Activated CD4-positive, alpha-beta memory T cell treated with anti-CD3 and anti-CD28 coated beads for 36 hours (primary cell): ENCODE measurements around the gene DAW1. TPM values are rescaled to one million over a fixed set of nuclear protein-coding genes. Genes with fewer than 3 reads are reported as not detected.

ENCODE experiments used
- CTCF ChIA-PET: fragments of 350-600 bp; sonication (Branson Sonifier 250); formaldehyde crosslinking; loops from one replicate; lab custom pipeline; 2021; ENCODE audit warnings: antibody characterized with exemption, inconsistent platforms; lab: Charles Lee
- POLR2A ChIA-PET: fragments of 350-600 bp; sonication (Branson Sonifier 250); formaldehyde crosslinking; loops from one replicate; lab custom pipeline; 2021; ENCODE audit warnings: antibody characterized with exemption; lab: Charles Lee
- DNase-seq: peaks from one replicate; pipeline ENCODE4 v3.0.0-alpha.2; 2020
- H3K27ac Mint-ChIP-seq: one replicate; pipeline ENCODE4 v1.8.0; 2021; ENCODE audit warnings: mixed read lengths
- H3K27me3 Mint-ChIP-seq: one replicate; pipeline ENCODE4 v1.8.0; 2021; ENCODE audit warnings: mixed read lengths
- H3K36me3 Mint-ChIP-seq: one replicate; pipeline ENCODE4 v1.8.0; 2021; ENCODE audit warnings: mixed read lengths
- H3K4me1 Mint-ChIP-seq: one replicate; pipeline ENCODE4 v1.8.0; 2021; ENCODE audit warnings: low read depth, mixed read lengths
- H3K4me3 Mint-ChIP-seq: one replicate; pipeline ENCODE4 v1.8.0; 2021; ENCODE audit warnings: mild to moderate bottlenecking, mixed read lengths
- H3K9me3 Mint-ChIP-seq: one replicate; pipeline ENCODE4 v1.8.0; 2021; ENCODE audit warnings: mixed read lengths
- intact Hi-C: fragments of 100-400 bp; cut with micrococcal nuclease; formaldehyde crosslinking; loops from one replicate; pipeline ENCODE4 v1.15.1; 2023
- total RNA-seq, 2 experiments: library from RNA; stranded (reverse); gene quantifications; one replicate each; pipeline ENCODE4 v1.2.3, GENCODE V29; 2021

Gene DAW1
- total RNA-seq, 2 experiments from 2014 or later, result not detected

DNA sequence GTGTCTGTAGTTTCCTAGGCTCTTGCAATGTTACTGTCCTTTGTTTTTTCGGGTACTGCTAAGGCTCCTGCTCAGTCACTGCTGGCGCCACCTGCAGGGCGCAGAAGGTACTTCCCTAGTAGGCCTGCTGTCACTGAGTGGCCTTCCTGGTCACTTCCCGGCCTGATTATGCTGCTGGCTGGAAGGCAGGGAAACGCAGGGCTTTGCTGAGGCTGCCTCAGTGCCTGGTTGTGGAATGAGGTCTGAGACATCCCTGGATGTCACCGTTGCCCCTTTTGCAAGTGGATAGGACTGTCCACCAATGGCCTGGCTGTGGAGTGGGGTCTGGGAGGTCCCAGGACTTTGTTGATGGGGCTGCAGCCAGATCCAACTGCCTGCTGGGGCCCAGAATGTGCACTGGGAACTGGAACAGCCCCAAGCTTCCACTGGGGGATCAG, 13.1 kb downstream of the DAW1 start:
- peaks cover 2% of the 10 kb centered on the region for H3K27me3 Mint-ChIP-seq
- ChIA-PET CTCF (interaction anchor here (1.8 to 3.3 kb wide), 2 partner anchors 118 to 226 kb away, joined by 6 to 19 read pairs; no protein-coding TSS in a partner anchor), POLR2A (no interaction called here)
- H3K27ac Mint-ChIP-seq, result no peak overlapping the region
- intact Hi-C loops, result loop anchor here (1.0 kb wide), 2 partner anchors 110 to 226 kb away; no protein-coding TSS in a partner anchor
- no peak overlapping the region for H3K4me3 Mint-ChIP-seq
- no peaks in the 10 kb centered on the region for H3K9me3 Mint-ChIP-seq
- H3K4me1 Mint-ChIP-seq, result peaks cover 3% of the 10 kb centered on the region
- no peaks in the 10 kb centered on the region for H3K36me3 Mint-ChIP-seq
- DNase-seq, result peak; percentile 74

DNA sequence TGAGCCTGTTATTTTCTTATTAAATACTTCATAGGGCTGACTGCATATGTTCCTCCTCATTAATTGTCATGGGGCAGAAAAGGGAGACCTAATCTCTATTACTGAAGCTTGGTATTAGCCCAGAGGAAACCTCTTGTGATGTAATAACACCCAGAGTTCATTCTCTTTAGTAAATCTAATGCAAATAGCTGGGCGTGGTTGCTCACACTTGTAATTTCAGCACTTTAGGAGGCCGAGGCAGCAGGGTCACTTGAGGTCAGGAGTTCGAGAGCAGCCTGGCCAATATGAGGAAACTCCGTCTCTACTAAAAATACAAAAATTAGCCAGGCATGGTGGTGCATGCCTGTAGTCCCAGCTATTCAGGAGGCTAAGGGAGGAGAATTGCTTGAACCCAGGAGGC, 14.7 kb downstream of the DAW1 start:
- DNase-seq, result no peak
- Mint-ChIP-seq H3K36me3 (no peaks in the 10 kb centered on the region), H3K27me3 (peaks cover 2% of the 10 kb centered on the region), H3K9me3 (no peaks in the 10 kb centered on the region), H3K4me3 (no peak overlapping the region), H3K4me1 (peaks cover 3% of the 10 kb centered on the region), H3K27ac (no peak overlapping the region)
- intact Hi-C loops, result no loop called here
- ChIA-PET POLR2A (no interaction called here), CTCF (interaction anchor here (1.2 to 3.3 kb wide), 4 partner anchors 14 to 227 kb away, joined by 3 to 19 read pairs (median 5); partner anchors contain the start of gene DAW1)

DNA sequence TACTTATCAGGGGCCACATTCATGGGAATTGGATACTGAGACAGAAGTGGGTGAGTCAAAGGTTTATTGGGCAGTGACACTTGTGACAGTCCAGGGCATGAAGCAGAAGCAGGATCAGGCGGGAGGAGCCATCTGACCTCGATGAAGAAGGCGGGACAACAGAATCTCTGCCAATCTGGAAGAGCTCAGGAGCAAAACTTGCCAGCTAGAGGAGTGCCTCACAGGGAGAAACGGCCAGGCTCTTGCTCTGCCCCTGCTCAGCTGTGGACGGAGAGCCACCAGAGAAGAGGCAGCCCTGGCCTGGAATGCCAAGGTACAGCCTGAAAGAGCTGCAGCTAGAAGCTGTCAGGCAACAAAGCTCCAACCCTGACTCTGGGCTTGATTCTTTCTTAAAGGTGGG, 16.9 kb downstream of the DAW1 start:
- CTCF ChIA-PET, result interaction anchor here (0.5 to 1.5 kb wide), 6 partner anchors 9 to 1896 kb away, joined by 3 to 5 read pairs (median 4); no protein-coding TSS in a partner anchor
- intact Hi-C loops, result no loop called here
- H3K4me1 Mint-ChIP-seq, result no peaks in the 10 kb centered on the region

DNA sequence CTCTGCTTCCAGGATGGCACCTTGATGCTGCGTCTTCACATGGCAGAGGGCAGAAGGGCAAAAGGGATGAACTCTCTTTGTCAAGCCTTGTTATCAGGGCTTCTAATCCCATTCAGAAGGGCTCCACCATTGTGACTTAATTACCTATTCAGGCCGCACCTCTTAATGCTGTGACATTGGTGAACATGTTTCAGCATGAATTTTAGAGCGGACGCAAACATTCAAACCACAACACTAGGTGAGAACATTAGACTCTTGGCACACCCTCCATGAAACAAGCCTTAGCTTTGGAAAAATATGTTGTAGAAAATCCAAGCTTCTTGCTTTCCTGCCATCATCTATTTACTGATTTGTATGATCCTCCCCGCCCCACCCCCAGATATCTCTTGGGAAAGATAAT, 17.9 kb downstream of the DAW1 start:
- H3K4me3 Mint-ChIP-seq, result no peak overlapping the region
- ChIA-PET POLR2A (no interaction called here), CTCF (interaction anchor here (0.6 to 2.7 kb wide), 6 partner anchors 10 to 1698 kb away, joined by 3 to 21 read pairs (median 6); no protein-coding TSS in a partner anchor)
- no peaks in the 10 kb centered on the region for H3K4me1 Mint-ChIP-seq
- no peak overlapping the region for H3K27ac Mint-ChIP-seq
- intact Hi-C loops, result no loop called here
- no peaks in the 10 kb centered on the region for H3K9me3 Mint-ChIP-seq
- DNase-seq, result no peak
- H3K27me3 Mint-ChIP-seq, result peaks cover under 1% of the 10 kb centered on the region
- no peaks in the 10 kb centered on the region for H3K36me3 Mint-ChIP-seq

More for the DNA sequence above, 16.9 kb downstream of the DAW1 start:
- no peak overlapping the region for H3K27ac Mint-ChIP-seq
- H3K9me3 Mint-ChIP-seq, result no peaks in the 10 kb centered on the region
- no peaks in the 10 kb centered on the region for H3K36me3 Mint-ChIP-seq
- peaks cover 2% of the 10 kb centered on the region for H3K27me3 Mint-ChIP-seq
- POLR2A ChIA-PET, result no interaction called here
- no peak overlapping the region for H3K4me3 Mint-ChIP-seq
- no peak for DNase-seq

DNA sequence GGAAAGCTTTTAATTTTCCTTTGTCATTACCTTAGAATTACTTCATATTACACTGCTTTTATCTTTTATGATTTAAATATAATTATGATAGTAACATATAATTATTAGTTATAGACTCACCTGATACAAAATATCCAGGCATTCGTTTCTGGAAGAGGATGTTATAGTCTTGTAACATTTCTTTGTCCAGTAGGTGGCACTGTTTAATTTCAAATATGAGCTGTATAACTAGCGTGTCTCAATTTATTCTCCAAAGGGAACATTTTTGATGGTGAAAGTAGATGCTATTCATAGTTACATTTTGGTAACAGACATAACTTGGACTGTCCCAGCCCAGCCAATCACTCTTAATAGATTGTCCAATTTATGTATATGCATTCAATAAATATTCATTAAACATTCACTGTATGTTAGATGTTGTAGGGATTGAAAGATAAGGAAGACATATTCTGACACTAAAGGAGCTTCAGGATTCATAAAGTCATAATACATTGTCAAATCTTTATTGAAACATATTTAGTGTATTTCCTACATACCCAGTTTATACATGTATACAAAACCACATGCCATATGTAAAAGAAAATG, 19.2 kb downstream of the DAW1 start:
- no peak for DNase-seq
- ChIA-PET POLR2A (no interaction called here), CTCF (interaction anchor here (0.6 to 2.7 kb wide), 26 partner anchors 10 to 1826 kb away, joined by 3 to 21 read pairs (median 4); partner anchors contain the start of gene DAW1)
- Mint-ChIP-seq H3K4me1 (no peaks in the 10 kb centered on the region), H3K27me3 (no peaks in the 10 kb centered on the region), H3K36me3 (no peaks in the 10 kb centered on the region), H3K4me3 (no peak overlapping the region), H3K9me3 (no peaks in the 10 kb centered on the region), H3K27ac (no peak overlapping the region)
- intact Hi-C loops, result loop anchor here (5.0 to 10.0 kb wide), 2 partner anchors 1697 to 1824 kb away; partner anchors contain the start of gene DNER

DNA sequence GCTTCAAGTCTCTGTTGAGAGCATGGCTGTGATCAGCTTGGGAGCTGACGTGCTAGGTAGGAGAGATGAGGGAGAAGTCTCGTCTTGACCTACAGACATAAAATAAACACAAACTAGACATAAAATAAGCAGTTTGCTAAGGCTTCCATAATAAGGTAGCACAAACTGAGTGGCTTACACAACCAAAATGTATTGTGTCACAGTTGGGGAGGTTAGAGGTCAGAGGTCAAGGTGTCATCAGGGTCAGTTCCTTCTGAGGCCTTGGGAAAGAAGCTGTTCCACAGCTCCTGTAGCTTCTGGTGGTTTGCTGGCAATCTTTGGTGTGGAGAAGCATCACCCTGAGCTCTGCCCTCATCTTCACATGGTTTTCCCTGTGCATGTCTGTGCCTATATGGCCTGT, 20.2 kb downstream of the DAW1 start:
- H3K4me1 Mint-ChIP-seq, result no peaks in the 10 kb centered on the region
- CTCF ChIA-PET, result interaction anchor here (1.0 to 2.4 kb wide), 7 partner anchors 13 to 1696 kb away, joined by 3 to 19 read pairs (median 9); partner anchors contain the start of gene DAW1
- no peak overlapping the region for H3K27ac Mint-ChIP-seq
- intact Hi-C loops, result loop anchor here (5.0 to 10.0 kb wide), 2 partner anchors 1696 to 1823 kb away; partner anchors contain the start of gene DNER
- H3K9me3 Mint-ChIP-seq, result no peaks in the 10 kb centered on the region
- H3K36me3 Mint-ChIP-seq, result no peaks in the 10 kb centered on the region
- no peaks in the 10 kb centered on the region for H3K27me3 Mint-ChIP-seq
- POLR2A ChIA-PET, result no interaction called here
- no peak overlapping the region for H3K4me3 Mint-ChIP-seq
- no peak for DNase-seq

DNA sequence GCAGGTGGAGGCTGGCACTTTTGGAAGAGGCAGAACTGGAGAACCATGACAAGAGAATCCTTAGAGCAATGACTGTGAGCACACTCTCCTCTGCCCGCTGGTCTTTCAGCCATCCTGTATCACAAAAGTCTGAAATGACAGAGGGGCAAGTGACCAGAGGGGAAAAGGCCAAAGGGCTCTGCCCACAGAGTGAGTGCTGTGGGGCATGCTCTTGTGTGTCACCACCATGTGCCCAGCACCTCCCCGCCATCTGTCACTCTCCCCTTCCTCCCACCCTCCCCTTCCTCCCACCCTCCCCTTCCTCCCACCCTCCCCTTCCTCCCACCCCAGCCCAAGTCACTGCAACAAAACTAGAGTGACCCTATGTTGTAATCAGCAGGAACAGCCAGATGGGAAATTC, 31.9 kb downstream of the DAW1 start:
- H3K36me3 Mint-ChIP-seq, result no peaks in the 10 kb centered on the region
- no peaks in the 10 kb centered on the region for H3K9me3 Mint-ChIP-seq
- H3K27ac Mint-ChIP-seq, result no peak overlapping the region
- no peak for DNase-seq
- CTCF ChIA-PET, result no interaction called here
- intact Hi-C loops, result no loop called here
- H3K27me3 Mint-ChIP-seq, result peaks cover 2% of the 10 kb centered on the region
- no peaks in the 10 kb centered on the region for H3K4me1 Mint-ChIP-seq
- POLR2A ChIA-PET, result no interaction called here
- H3K4me3 Mint-ChIP-seq, result no peak overlapping the region

DNA sequence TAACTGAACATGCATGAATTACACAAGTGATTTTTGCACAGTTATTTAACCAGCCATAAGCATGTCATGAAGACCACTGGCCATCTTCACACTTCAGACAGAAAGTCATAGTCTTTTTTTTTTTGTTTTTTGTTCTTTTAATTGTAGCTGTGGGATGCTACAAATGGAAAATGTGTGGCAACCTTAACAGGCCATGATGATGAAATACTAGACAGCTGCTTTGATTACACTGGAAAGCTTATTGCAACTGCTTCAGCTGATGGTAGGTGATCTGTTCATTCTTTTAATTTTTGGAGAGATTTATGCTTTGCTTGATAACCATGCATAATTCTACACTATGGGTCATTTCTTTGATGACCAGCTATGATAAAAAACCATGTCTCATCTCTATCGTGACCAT, 35.6 kb downstream of the DAW1 start:
- intact Hi-C loops, result no loop called here
- H3K9me3 Mint-ChIP-seq, result no peaks in the 10 kb centered on the region
- no peaks in the 10 kb centered on the region for H3K27me3 Mint-ChIP-seq
- no peaks in the 10 kb centered on the region for H3K4me1 Mint-ChIP-seq
- H3K4me3 Mint-ChIP-seq, result no peak overlapping the region
- CTCF ChIA-PET, result interaction anchor here (0.6 to 1.4 kb wide), 2 partner anchors 19 to 248 kb away, joined by 3 to 5 read pairs; no protein-coding TSS in a partner anchor
- POLR2A ChIA-PET, result no interaction called here
- no peak overlapping the region for H3K27ac Mint-ChIP-seq
- no peaks in the 10 kb centered on the region for H3K36me3 Mint-ChIP-seq
- no peak for DNase-seq

DNA sequence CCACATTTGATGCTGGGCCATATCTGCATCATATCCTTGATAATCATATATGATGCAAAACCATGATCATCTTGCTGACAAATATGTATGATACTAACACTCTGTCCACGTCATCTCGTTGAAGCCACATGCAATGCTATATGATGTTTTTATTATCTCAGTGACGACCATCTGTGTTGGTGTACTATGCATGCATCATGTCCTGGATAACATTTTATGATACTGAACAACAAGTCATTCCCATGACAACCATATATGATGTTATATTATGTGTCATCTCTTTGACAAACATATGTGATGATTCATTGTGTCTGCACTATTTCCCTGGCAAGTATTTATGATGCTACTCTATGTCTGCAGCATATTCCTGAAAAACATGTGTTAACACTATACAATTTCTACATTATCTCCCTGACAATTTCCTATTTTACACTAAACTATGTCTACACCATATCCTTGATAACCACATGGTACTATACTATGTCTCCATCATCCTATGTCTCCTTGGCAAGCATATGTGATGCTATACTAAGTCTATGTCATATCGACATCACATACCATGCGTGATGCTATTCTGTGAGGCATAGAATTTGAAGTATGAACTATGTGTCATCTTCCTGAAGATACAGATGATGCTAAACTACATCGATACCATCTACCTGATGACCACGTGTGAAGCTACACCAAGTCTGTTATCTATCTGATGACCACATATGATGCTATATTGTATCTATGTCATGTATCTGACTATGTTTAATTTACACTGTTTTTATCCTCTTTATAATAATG, 37.0 kb downstream of the DAW1 start:
- H3K36me3 Mint-ChIP-seq, result no peaks in the 10 kb centered on the region
- no peak overlapping the region for H3K4me3 Mint-ChIP-seq
- H3K27ac Mint-ChIP-seq, result no peak overlapping the region
- ChIA-PET POLR2A (no interaction called here), CTCF (no interaction called here)
- H3K4me1 Mint-ChIP-seq, result no peaks in the 10 kb centered on the region
- no peaks in the 10 kb centered on the region for H3K27me3 Mint-ChIP-seq
- intact Hi-C loops, result no loop called here
- no peak for DNase-seq
- H3K9me3 Mint-ChIP-seq, result no peaks in the 10 kb centered on the region

DNA sequence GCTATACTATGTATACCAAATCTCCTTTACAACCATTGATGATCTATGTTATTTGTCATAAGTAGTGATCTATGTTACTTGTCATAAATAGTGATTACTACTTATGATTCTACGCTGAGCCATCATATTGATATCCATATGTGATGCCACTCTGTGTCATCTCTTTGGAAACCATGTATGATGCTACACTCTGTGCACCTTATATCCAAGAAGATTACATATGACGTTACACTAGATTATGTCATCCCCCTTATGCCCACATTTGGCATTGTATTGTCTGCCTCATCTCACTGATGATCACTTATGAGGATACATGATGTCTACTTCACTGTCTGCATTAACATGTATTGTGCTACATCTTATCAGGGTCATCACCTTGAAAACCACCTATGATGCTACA, 42.9 kb downstream of the DAW1 start:
- intact Hi-C loops, result no loop called here
- Mint-ChIP-seq H3K9me3 (no peaks in the 10 kb centered on the region), H3K27me3 (no peaks in the 10 kb centered on the region), H3K27ac (no peak overlapping the region), H3K4me3 (no peak overlapping the region), H3K36me3 (no peaks in the 10 kb centered on the region), H3K4me1 (no peaks in the 10 kb centered on the region)
- CTCF ChIA-PET, result no interaction called here
- DNase-seq, result no peak
- POLR2A ChIA-PET, result no interaction called here

DNA sequence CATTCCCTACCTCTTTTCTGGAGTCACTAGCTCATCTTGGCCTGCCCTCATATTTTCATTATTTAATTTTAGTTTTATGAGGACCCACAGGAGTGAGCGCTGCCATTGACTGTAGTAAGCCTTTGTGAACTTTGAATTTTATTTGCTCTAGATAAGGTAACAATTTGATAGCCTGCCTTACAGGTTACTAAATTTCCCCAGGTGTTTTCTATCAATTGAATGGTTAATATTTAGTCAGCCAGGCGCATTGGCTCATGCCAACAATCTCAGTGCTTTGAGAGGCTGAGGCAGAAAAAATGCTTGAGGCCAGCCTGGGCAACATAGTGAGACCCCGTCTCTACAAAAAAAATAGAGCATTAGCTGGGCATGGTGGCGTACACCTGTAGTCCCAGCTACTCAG, 50.2 kb downstream of the DAW1 start:
- CTCF ChIA-PET, result no interaction called here
- H3K9me3 Mint-ChIP-seq, result no peaks in the 10 kb centered on the region

DNA sequence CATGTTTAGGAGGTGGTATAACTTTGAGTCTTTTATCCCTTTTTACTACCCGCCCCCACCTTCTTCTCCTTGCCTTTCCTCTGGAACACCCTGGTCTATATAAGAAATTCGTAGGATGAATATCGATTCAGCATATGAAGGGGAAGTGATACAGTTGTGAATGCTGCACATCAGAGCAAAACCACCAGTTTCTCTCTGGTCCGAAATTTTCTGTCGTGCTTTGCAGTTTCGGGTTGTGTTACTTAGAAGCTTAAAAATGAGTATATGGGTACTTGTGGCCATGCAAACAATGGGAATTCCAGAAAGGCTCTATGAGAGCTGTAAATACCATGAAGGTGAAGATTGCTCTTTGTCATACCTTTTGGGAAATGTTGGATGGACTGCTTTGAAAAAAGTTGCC, 60.6 kb downstream of the DAW1 start:
- H3K9me3 Mint-ChIP-seq, result peaks cover 8% of the 10 kb centered on the region
- no peak overlapping the region for H3K27ac Mint-ChIP-seq
- ChIA-PET CTCF (no interaction called here), POLR2A (no interaction called here)
- intact Hi-C loops, result no loop called here
- H3K27me3 Mint-ChIP-seq, result peaks cover 5% of the 10 kb centered on the region
- H3K4me3 Mint-ChIP-seq, result no peak overlapping the region
- no peak for DNase-seq
- H3K4me1 Mint-ChIP-seq, result no peaks in the 10 kb centered on the region
- H3K36me3 Mint-ChIP-seq, result no peaks in the 10 kb centered on the region

More for the DNA sequence above, 50.2 kb downstream of the DAW1 start:
- DNase-seq, result no peak
- peaks cover 1% of the 10 kb centered on the region for H3K27me3 Mint-ChIP-seq
- H3K4me1 Mint-ChIP-seq, result no peaks in the 10 kb centered on the region
- no peak overlapping the region for H3K4me3 Mint-ChIP-seq
- intact Hi-C loops, result no loop called here
- no peak overlapping the region for H3K27ac Mint-ChIP-seq
- POLR2A ChIA-PET, result no interaction called here
- H3K36me3 Mint-ChIP-seq, result no peaks in the 10 kb centered on the region
